Fibroblast of lung (primary cell): Measurements from ENCODE around the gene SMG7. TPM values are rescaled to one million over a fixed set of nuclear protein-coding genes. Genes with fewer than 3 reads are reported as not detected.

Source experiments
- DNase-seq, 2 donors: peaks; one replicate each; pipeline versions ENCODE4 v3.0.0 to v3.0.0-alpha.2; 2010; ENCODE audit warnings: low read depth in 2 of 2
- H2AFZ ChIP-seq: 2 replicates; pipeline ENCODE4 v1.5.1; 2012; ENCODE audit warnings: low read length, control low read depth, inconsistent platforms
- H3K27ac ChIP-seq: 2 replicates; pipeline ENCODE4 v1.5.1; 2011; ENCODE audit warnings: low read length, control low read depth; ENCODE audit not compliant: insufficient read depth
- H3K27me3 ChIP-seq: 2 replicates; pipeline ENCODE4 v1.5.1; 2011; ENCODE audit warnings: mild to moderate bottlenecking, low read length; ENCODE audit not compliant: control insufficient read depth, insufficient read depth
- H3K36me3 ChIP-seq: 2 replicates; pipeline ENCODE4 v1.5.1; 2011; ENCODE audit warnings: low read length; ENCODE audit not compliant: control insufficient read depth, insufficient read depth
- H3K4me1 ChIP-seq: 2 replicates; pipeline ENCODE4 v1.5.1; 2011; ENCODE audit warnings: low read length; ENCODE audit not compliant: control insufficient read depth, insufficient read depth; ENCODE audit errors: extremely low read depth
- H3K4me2 ChIP-seq: 2 replicates; pipeline ENCODE4 v1.5.1; 2011; ENCODE audit warnings: low read length, control low read depth; ENCODE audit not compliant: insufficient read depth; ENCODE audit errors: extremely low read depth
- H3K4me3 ChIP-seq, 4 experiments: fragments of 200-600 bp in 1 of 4; sonication (generic) in 1 of 4; replicated peaks in 1 of 4; 2 replicates each; pipeline ENCODE4 v1.5.1; 2011 to 2016; ENCODE audit warnings: low read length in 4 of 4, low read depth in 3 of 4, mild to moderate bottlenecking in 3 of 4, control low read depth in 2 of 4, inconsistent platforms in 1 of 4, mixed read lengths in 1 of 4; ENCODE audit not compliant: insufficient read depth in 1 of 4; ENCODE audit errors: control extremely low read depth in 1 of 4
- H3K79me2 ChIP-seq: 2 replicates; pipeline ENCODE4 v1.5.1; 2012; ENCODE audit warnings: mild to moderate bottlenecking, low read length, inconsistent platforms; ENCODE audit not compliant: control insufficient read depth, insufficient read depth
- H3K9ac ChIP-seq: 2 replicates; pipeline ENCODE4 v1.5.1; 2011; ENCODE audit warnings: mild to moderate bottlenecking, low read length, control low read depth; ENCODE audit not compliant: insufficient read depth
- H3K9me3 ChIP-seq: 2 replicates; pipeline ENCODE4 v1.5.1; 2012; ENCODE audit warnings: low read depth, low read length; ENCODE audit not compliant: control insufficient read depth, insufficient read depth
- H4K20me1 ChIP-seq: 2 replicates; pipeline ENCODE4 v1.5.1; 2011; ENCODE audit warnings: low read length; ENCODE audit not compliant: control insufficient read depth, insufficient read depth; ENCODE audit errors: extremely low read depth
- CTCF ChIP-seq, 2 donors: IDR thresholded peaks in 1 of 2; conservative IDR thresholded peaks in 1 of 2; 1 replicate in 1 of 2; 2 replicates in 1 of 2; pipeline ENCODE4 v1.5.1; 2011 to 2012; ENCODE audit warnings: low read length in 2 of 2, control low read depth in 1 of 2, inconsistent platforms in 1 of 2, low read depth in 1 of 2, mild to moderate bottlenecking in 1 of 2
- EZH2 ChIP-seq: IDR thresholded peaks from 2 replicates; pipeline ENCODE4 v1.5.1; 2012; ENCODE audit warnings: low read length, control low read depth, mild to moderate bottlenecking; ENCODE audit errors: missing control alignments
- polyA plus RNA-seq, 2 donors: library from polyadenylated mRNA; depleted of rRNA in 1 of 2; stranded (reverse) in 1 of 2; unstranded in 1 of 2; fragments of >200 nt; gene quantifications; 2 replicates each; pipeline ENCODE4 v1.2.1, GENCODE V29; 2011 to 2012; ENCODE audit warnings: missing spikeins in 1 of 2
- total RNA-seq: library from RNA; depleted of rRNA; stranded (reverse); fragments of >200 nt; gene quantifications from 2 replicates; pipeline ENCODE4 v1.2.1, GENCODE V29; 2014

SMG7 gene
- total and polyA plus RNA-seq, 2 donors (not counting 1 experiment from before 2014, with no cell fraction given) = 23.1 to 30.7 TPM

- no peaks in the 10 kb centered on the region for H3K9me3 ChIP-seq
- no peak overlapping the region for H3K27ac ChIP-seq
- H3K4me2 ChIP-seq = peak overlapping the region; percentile 16
- peak in 1 of 2 donors; percentile 63 for DNase-seq
- H3K79me2 ChIP-seq = peaks cover 12% of the 10 kb centered on the region
- no peaks in the 10 kb centered on the region for H3K4me1 ChIP-seq
- H3K36me3 ChIP-seq = no peaks in the 10 kb centered on the region
- no peak overlapping the region for H3K4me3 ChIP-seq
- H4K20me1 ChIP-seq = no peaks in the 10 kb centered on the region
- no peak overlapping the region for H3K9ac ChIP-seq
- TF ChIP-seq CTCF (conservative IDR thresholded peaks at IDR 0.05 in 1 of 2, IDR thresholded peaks at IDR 0.05 in 1 of 2; ENCODE audit: low read depth in 1 of 2, low read length in 2 of 2) (no peak), EZH2 (no peak)
- no peak overlapping the region for H2AFZ ChIP-seq
- H3K27me3 ChIP-seq = no peaks in the 10 kb centered on the region
These were observed 34.3 kb downstream of the SMG7 start for GRCh38 chr1:183506561-183506960.

GRCh38 chr1:183508694-183509093 lies 36.4 kb downstream of the SMG7 start:
- no peaks in the 10 kb centered on the region for H3K9me3 ChIP-seq
- H3K4me1 ChIP-seq = no peaks in the 10 kb centered on the region
- peaks cover 9% of the 10 kb centered on the region for H3K79me2 ChIP-seq
- H2AFZ ChIP-seq = no peak overlapping the region
- H3K9ac ChIP-seq = no peak overlapping the region
- no peak overlapping the region for H3K27ac ChIP-seq
- no peak overlapping the region for H3K4me3 ChIP-seq
- DNase-seq = no peak
- no peak for TF ChIP-seq EZH2
- TF ChIP-seq CTCF (conservative IDR thresholded peaks at IDR 0.05 in 1 of 2, IDR thresholded peaks at IDR 0.05 in 1 of 2; ENCODE audit: low read depth in 1 of 2, low read length in 2 of 2) = no peak
- no peaks in the 10 kb centered on the region for H3K36me3 ChIP-seq
- no peak overlapping the region for H3K4me2 ChIP-seq
- no peaks in the 10 kb centered on the region for H3K27me3 ChIP-seq
- no peaks in the 10 kb centered on the region for H4K20me1 ChIP-seq

GRCh38 chr1:183512450-183512849 lies 40.2 kb downstream of the SMG7 start:
- Histone ChIP-seq H3K9me3 (no peaks in the 10 kb centered on the region), H3K79me2 (peaks cover 4% of the 10 kb centered on the region), H4K20me1 (no peaks in the 10 kb centered on the region), H3K9ac (no peak overlapping the region), H3K36me3 (peaks cover 3% of the 10 kb centered on the region), H2AFZ (no peak overlapping the region), H3K4me1 (peaks cover 8% of the 10 kb centered on the region), H3K27me3 (no peaks in the 10 kb centered on the region), H3K27ac (no peak overlapping the region), H3K4me3 (no peak overlapping the region), H3K4me2 (no peak overlapping the region)
- TF ChIP-seq CTCF (conservative IDR thresholded peaks at IDR 0.05 in 1 of 2, IDR thresholded peaks at IDR 0.05 in 1 of 2; ENCODE audit: low read depth in 1 of 2, low read length in 2 of 2) = no peak
- no peak for TF ChIP-seq EZH2
- no peak for DNase-seq
